ENCODE results near the gene ATXN10.

GRCh38 chr22:45775569-45776312 is 104.1 kb downstream of the ATXN10 start:
- TF ChIP-seq CTCF (IDR thresholded peaks at IDR 0.05; ENCODE audit: control extremely low read depth in 1 of 3, insufficient read depth in 1 of 3, low read depth in 1 of 3, low read length in 3 of 3) (no peak), CBX5 (IDR thresholded peaks at IDR 0.05; ENCODE audit: low read depth, low read length) (no peak)

Data from H1 (cell line).